ENCODE data around the gene ECE1.

ECE1 gene

DNA sequence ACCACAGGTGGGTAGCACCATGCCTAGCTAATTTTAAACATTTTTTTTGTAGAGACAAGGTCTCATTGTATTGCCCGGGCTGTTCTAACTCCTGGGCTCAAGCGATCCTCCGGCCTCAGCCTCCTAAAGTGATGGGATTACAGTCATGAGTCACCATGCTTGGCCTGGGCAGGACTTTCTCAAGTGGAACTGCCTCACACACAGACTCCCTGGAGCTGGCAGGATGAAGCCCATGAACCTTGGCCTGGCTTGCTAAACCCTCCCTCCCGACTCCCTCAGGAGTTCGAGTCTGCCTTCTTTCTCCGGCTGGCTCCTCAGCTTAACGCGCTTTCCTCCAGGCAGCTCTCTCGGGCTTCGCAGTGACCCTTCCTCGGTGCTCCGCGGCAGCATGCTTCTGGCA, 7.7 kb upstream of the ECE1 start:
- Histone ChIP-seq H3K27me3 (ENCODE audit: low read length) (no peaks in the 10 kb centered on the region), H3F3A (ENCODE audit: insufficient read depth) (peaks cover 37% of the 10 kb centered on the region), H4K20me1 (ENCODE audit: low read depth, low read length) (no peaks in the 10 kb centered on the region), H3K9me2 (replicated peaks; ENCODE audit: insufficient read depth, low read length) (no peaks in the 10 kb centered on the region), H3K4me3 (ENCODE audit: insufficient read depth, low read length, poor library complexity, severe bottlenecking) (no peak overlapping the region), H3K9ac (ENCODE audit: low read length) (no peak overlapping the region), H3K27ac (ENCODE audit: low read depth, low read length) (no peak overlapping the region), H3K36me3 (ENCODE audit: low read length) (no peaks in the 10 kb centered on the region), H3K4me2 (ENCODE audit: low read depth, low read length, poor library complexity, severe bottlenecking) (no peak overlapping the region), H2AFZ (ENCODE audit: low read depth, low read length, severe bottlenecking) (no peak overlapping the region), H3K79me2 (ENCODE audit: insufficient read depth, low read length) (peaks cover 47% of the 10 kb centered on the region), H3K9me3 (ENCODE audit: insufficient read depth, low read length) (no peaks in the 10 kb centered on the region)
- TF ChIP-seq, protein P1, sequence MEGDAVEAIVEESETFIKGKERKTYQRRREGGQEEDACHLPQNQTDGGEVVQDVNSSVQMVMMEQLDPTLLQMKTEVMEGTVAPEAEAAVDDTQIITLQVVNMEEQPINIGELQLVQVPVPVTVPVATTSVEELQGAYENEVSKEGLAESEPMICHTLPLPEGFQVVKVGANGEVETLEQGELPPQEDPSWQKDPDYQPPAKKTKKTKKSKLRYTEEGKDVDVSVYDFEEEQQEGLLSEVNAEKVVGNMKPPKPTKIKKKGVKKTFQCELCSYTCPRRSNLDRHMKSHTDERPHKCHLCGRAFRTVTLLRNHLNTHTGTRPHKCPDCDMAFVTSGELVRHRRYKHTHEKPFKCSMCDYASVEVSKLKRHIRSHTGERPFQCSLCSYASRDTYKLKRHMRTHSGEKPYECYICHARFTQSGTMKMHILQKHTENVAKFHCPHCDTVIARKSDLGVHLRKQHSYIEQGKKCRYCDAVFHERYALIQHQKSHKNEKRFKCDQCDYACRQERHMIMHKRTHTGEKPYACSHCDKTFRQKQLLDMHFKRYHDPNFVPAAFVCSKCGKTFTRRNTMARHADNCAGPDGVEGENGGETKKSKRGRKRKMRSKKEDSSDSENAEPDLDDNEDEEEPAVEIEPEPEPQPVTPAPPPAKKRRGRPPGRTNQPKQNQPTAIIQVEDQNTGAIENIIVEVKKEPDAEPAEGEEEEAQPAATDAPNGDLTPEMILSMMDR (IDR thresholded peaks at IDR 0.05; ENCODE audit: insufficient read depth, low read length, poor library complexity, severe bottlenecking), result no peak
- TF ChIP-seq EZH2phosphoT487 (conservative IDR thresholded peaks at IDR 0.05; ENCODE audit: low read length), result no peak

DNA sequence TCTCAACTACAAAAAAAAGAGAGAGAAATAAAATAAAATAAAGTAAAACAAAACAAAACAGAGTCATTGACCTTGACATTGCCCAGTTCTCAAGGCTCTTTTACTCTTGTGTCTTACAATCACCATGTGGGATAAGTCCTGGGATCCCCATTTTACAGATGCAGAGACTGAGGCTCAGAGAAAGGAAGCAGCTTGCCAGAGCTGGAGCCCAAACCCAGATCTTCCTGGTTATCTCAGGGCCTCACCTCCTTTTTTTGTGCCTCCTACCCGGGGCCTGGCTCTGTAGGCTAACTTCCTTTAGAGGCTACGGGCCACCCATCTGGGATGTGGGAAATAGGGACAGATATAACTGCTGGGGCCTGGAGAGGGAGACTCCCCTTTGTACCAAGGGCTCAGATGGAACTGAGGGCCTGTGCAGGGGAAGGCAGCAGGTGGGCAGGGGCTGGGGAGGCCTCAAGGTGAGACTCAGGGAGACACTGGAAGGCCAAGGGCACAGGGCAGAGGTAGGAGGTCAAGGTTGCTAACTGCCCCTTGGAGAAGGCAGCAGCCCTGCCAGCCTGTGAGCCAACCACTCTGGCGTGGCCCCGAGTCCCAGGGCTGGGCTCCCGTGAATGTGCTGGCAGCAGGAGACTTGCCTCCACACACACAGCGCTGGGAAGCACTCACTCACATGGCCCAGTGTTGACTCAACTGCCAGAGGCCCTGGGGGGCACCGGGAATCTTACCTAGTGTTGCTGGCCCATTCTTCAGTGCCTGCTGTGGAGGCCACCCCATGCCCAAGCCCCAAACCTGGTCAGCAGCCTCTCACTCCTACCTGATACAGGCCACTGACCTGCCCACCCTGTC, 6.5 kb upstream of the ECE1 start:
- no peaks in the 10 kb centered on the region for H4K20me1 ChIP-seq (ENCODE audit: low read depth, low read length)
- no peak overlapping the region for H3K4me3 ChIP-seq (ENCODE audit: insufficient read depth, low read length, poor library complexity, severe bottlenecking)
- peak overlapping the region; percentile 97 for H3K27ac ChIP-seq (ENCODE audit: low read depth, low read length)
- H3K79me2 ChIP-seq (ENCODE audit: insufficient read depth, low read length), result peaks cover 41% of the 10 kb centered on the region
- H3K9me2 ChIP-seq (replicated peaks; ENCODE audit: insufficient read depth, low read length), result no peaks in the 10 kb centered on the region
- no peak overlapping the region for H2AFZ ChIP-seq (ENCODE audit: low read depth, low read length, severe bottlenecking)
- H3K9me3 ChIP-seq (ENCODE audit: insufficient read depth, low read length), result no peaks in the 10 kb centered on the region
- peaks cover 47% of the 10 kb centered on the region for H3F3A ChIP-seq (ENCODE audit: insufficient read depth)
- no peak overlapping the region for H3K9ac ChIP-seq (ENCODE audit: low read length)
- no peaks in the 10 kb centered on the region for H3K27me3 ChIP-seq (ENCODE audit: low read length)
- TF ChIP-seq EZH2phosphoT487 (conservative IDR thresholded peaks at IDR 0.05; ENCODE audit: low read length), result no peak
- TF ChIP-seq, protein P1 (IDR thresholded peaks at IDR 0.05; ENCODE audit: insufficient read depth, low read length, poor library complexity, severe bottlenecking), result no peak
- H3K4me2 ChIP-seq (ENCODE audit: low read depth, low read length, poor library complexity, severe bottlenecking), result peak overlapping the region; percentile 80
- H3K36me3 ChIP-seq (ENCODE audit: low read length), result no peaks in the 10 kb centered on the region

DNA sequence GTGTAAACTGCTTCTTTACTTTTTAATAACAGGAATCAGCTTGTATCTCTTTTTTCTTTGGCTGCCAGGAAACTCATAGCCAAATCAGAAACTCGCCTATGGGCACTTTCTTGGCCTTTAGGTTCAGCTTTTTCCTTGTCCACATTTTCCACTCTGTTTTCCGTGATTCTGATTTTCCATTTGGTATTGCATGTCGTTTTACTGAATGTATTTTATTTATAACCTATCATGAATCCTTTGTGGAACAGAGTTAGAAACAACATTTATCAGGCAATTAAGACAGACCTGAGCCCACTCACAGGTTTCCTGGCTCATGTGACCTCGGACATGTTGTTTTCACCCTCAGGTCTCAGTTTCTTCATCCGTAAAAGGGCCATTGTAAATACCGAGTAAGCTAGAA, 5.3 kb upstream of the ECE1 start:
- no peaks in the 10 kb centered on the region for H3K9me3 ChIP-seq (ENCODE audit: insufficient read depth, low read length)
- peaks cover 56% of the 10 kb centered on the region for H3F3A ChIP-seq (ENCODE audit: insufficient read depth)
- peak overlapping the region; percentile 80 for H3K4me2 ChIP-seq (ENCODE audit: low read depth, low read length, poor library complexity, severe bottlenecking)
- H3K27me3 ChIP-seq (ENCODE audit: low read length), result no peaks in the 10 kb centered on the region
- H2AFZ ChIP-seq (ENCODE audit: low read depth, low read length, severe bottlenecking), result no peak overlapping the region
- peak overlapping the region; percentile 2 for H3K4me3 ChIP-seq (ENCODE audit: insufficient read depth, low read length, poor library complexity, severe bottlenecking)
- H3K9ac ChIP-seq (ENCODE audit: low read length), result peak overlapping the region; percentile 48
- no peaks in the 10 kb centered on the region for H4K20me1 ChIP-seq (ENCODE audit: low read depth, low read length)
- H3K79me2 ChIP-seq (ENCODE audit: insufficient read depth, low read length), result peaks cover 45% of the 10 kb centered on the region
- peak overlapping the region; percentile 97 for H3K27ac ChIP-seq (ENCODE audit: low read depth, low read length)
- TF ChIP-seq EZH2phosphoT487 (conservative IDR thresholded peaks at IDR 0.05; ENCODE audit: low read length), result no peak
- TF ChIP-seq, protein P1 (IDR thresholded peaks at IDR 0.05; ENCODE audit: insufficient read depth, low read length, poor library complexity, severe bottlenecking), result no peak
- no peaks in the 10 kb centered on the region for H3K9me2 ChIP-seq (replicated peaks; ENCODE audit: insufficient read depth, low read length)
- H3K36me3 ChIP-seq (ENCODE audit: low read length), result no peaks in the 10 kb centered on the region

All from SU-DHL-6 (cell line).